Measurements from ENCODE around the gene TRPM3. TPM values are rescaled to one million over a fixed set of nuclear protein-coding genes. Genes with fewer than 3 reads are reported as not detected.

TRPM3 gene
- total and polyA plus RNA-seq, 2 of the 8 experiments (the other 6 are each of a cell fraction or from before 2014, with no cell fraction given): 2.4 to 10.9 TPM

DNA sequence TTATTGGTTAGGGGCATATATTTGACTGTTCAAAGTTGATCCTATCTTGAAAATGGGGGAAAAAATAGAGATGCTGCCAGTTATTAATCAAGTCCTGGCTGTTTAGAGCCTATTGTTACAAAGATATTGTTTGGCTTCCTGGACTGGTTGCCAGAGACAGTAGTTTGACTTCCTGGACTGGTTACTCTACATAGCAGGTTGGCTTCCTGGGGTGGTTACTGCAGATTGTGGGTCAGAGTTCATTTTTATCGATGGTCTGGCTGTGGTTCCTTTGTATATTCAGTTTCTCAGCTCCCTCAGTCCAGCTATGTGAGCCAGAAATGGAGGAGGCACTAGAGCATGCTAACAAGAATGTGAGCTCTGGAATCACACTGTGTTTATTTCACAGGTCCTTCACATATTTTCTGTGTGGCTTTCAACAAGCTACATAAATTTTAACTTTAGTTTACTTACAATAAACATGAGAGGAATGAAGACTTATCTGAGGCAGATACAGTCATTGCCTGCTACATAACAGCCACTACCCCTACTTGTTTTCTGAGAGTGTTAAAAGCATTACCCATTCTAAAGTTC is 137.6 kb downstream of the TRPM3 start (continued):
- no peak for TF ChIP-seq TAF1 (IDR thresholded peaks at IDR 0.05; ENCODE audit: low read depth, low read length)
- no peak for TF ChIP-seq RBBP5 (IDR thresholded peaks at IDR 0.05; ENCODE audit: borderline replicate concordance, low read depth, low read length)
- TF ChIP-seq RFX5 (IDR thresholded peaks at IDR 0.05; ENCODE audit: borderline replicate concordance, low read depth, low read length): no peak
- TF ChIP-seq CBX5 (IDR thresholded peaks at IDR 0.05; ENCODE audit: low read depth, low read length): no peak

Data from H1 (cell line).